Measurements from ENCODE around the gene PRM1. TPM values are rescaled to one million over a fixed set of nuclear protein-coding genes. Genes with fewer than 3 reads are reported as not detected.

The PRM1 gene
- total and polyA plus RNA-seq, 2 of the 8 experiments (the other 6 are each of a cell fraction or from before 2014, with no cell fraction given): 0.54 to 0.82 TPM

GRCh38 chr16:11233727-11234376 lies 47.3 kb downstream of the PRM1 start:
- Histone ChIP-seq H4K5ac (ENCODE audit: insufficient read length, low read depth, low read length) (no peak overlapping the region), H3K27me3 (replicated peaks in 1 of 4; ENCODE audit: control insufficient read depth in 3 of 4, extremely low read depth in 1 of 4, insufficient read depth in 3 of 4, low read length in 3 of 4) (no peaks in the 10 kb centered on the region), H2BK20ac (ENCODE audit: low read length) (no peak overlapping the region), H2BK5ac (ENCODE audit: low read depth, low read length) (peak overlapping the region; percentile 60; the same call in 1 of the 2 replicates), H4K91ac (replicated peaks; ENCODE audit: insufficient read length, low read length) (no peak overlapping the region), H2BK120ac (replicated peaks; ENCODE audit: low read depth, low read length) (no peak overlapping the region), H2BK12ac (ENCODE audit: low read depth, low read length) (no peak overlapping the region), H3K4ac (replicated peaks; ENCODE audit: insufficient read length, low read depth, low read length) (no peak overlapping the region), H3K9ac (replicated peaks in 1 of 4; ENCODE audit: extremely low read depth in 1 of 4, low read depth in 3 of 4, low read length in 3 of 4) (no peak overlapping the region), H3K4me1 (replicated peaks in 1 of 4; ENCODE audit: control insufficient read depth in 3 of 4, insufficient read depth in 4 of 4, low read length in 3 of 4) (peaks cover 0 to 4% (median 1%) of the 10 kb centered on the region in 4 experiments; a peak in 3 of 7 replicates), H4K20me1 (replicated peaks in 1 of 2; ENCODE audit: control insufficient read depth in 1 of 2, insufficient read depth in 2 of 2, low read length in 2 of 2) (no peaks in the 10 kb centered on the region), H3K4me2 (ENCODE audit: insufficient read depth in 1 of 2, low read depth in 2 of 2, low read length in 2 of 2) (no peak overlapping the region), H3K79me2 (ENCODE audit: control insufficient read depth in 1 of 2, insufficient read depth in 2 of 2, low read length in 2 of 2) (no peaks in the 10 kb centered on the region), H3K79me1 (ENCODE audit: low read depth, low read length) (no peaks in the 10 kb centered on the region), H3K9me3 (ENCODE audit: insufficient read depth in 2 of 2, low read depth in 1 of 2, low read length in 1 of 2) (0 out of 4 replicates have a peak, but pooled peaks cover 0 to 3% of the 10 kb centered on the region in 2 experiments), H3K27ac (ENCODE audit: low read depth, low read length) (no peak overlapping the region), H3K23me2 (ENCODE audit: low read depth, low read length) (no peaks in the 10 kb centered on the region), H3K18ac (ENCODE audit: extremely low read depth, low read length) (no peak overlapping the region), H2BK15ac (ENCODE audit: low read length) (no peak overlapping the region), H3K14ac (ENCODE audit: insufficient read length) (no peak overlapping the region), H3K56ac (replicated peaks; ENCODE audit: insufficient read length, low read depth, low read length) (no peak overlapping the region), H3K23ac (ENCODE audit: insufficient read length) (no peak overlapping the region), H4K8ac (ENCODE audit: extremely low read depth, insufficient read depth, low read length) (no peak overlapping the region), H2AK5ac (ENCODE audit: low read depth, low read length) (no peak overlapping the region), H2AFZ (ENCODE audit: low read length) (no peak overlapping the region), H3K4me3 (ENCODE audit: extremely low read depth in 1 of 4, insufficient read depth in 2 of 4, low read depth in 3 of 4, low read length in 4 of 4) (no peak overlapping the region), H3K36me3 (ENCODE audit: control insufficient read depth in 2 of 4, insufficient read depth in 4 of 4, low read length in 3 of 4) (no peaks in the 10 kb centered on the region)
- ChIA-PET CTCF (ENCODE audit: partially characterized antibody) (interaction anchor here (1.1 to 1.4 kb wide), 4 partner anchors 8 to 151 kb away, joined by 3 to 4 read pairs (median 4); no protein-coding TSS in a partner anchor), POLR2A (ENCODE audit: partially characterized antibody) (interaction anchor here (1.1 kb wide), 1 partner anchor 126 kb away, joined by 3 read pairs; no protein-coding TSS in a partner anchor)
- DNase-seq (ENCODE audit: low read depth in 1 of 2, low spot score in 2 of 2) (peak in 1 of 2 experiments; percentile 60), FAIRE-seq (no peak)
- TF ChIP-seq GABPA (IDR thresholded peaks at IDR 0.05; ENCODE audit: borderline replicate concordance, insufficient read depth, low read length): no peak
- TF ChIP-seq CTCF (IDR thresholded peaks at IDR 0.05; ENCODE audit: control extremely low read depth in 1 of 3, insufficient read depth in 1 of 3, low read depth in 1 of 3, low read length in 3 of 3): peak; percentile 11 to 37 (median 31)
- peak; percentile 29 to 44; a peak in 3 of 4 replicates for TF ChIP-seq RAD21 (IDR thresholded peaks at IDR 0.05 in 1 of 2, conservative IDR thresholded peaks at IDR 0.05 in 1 of 2; ENCODE audit: low read depth in 2 of 2, low read length in 2 of 2)
- WGBS, 2 experiments (ENCODE audit: extremely low coverage in 1 of 2, insufficient coverage in 1 of 2, insufficient read length in 1 of 2, insufficient replicate concordance in 2 of 2, low coverage in 1 of 2, low lambda C conversion rate in 2 of 2, missing lambda C conversion rate in 1 of 2): 84% methylated on average over 5 of the region's 8 CpGs; no CpG with 5 or more reads in 1 of the 2 experiments

All from H1 (cell line).